B cell (primary cell): ENCODE data around the gene RCBTB2. TPM values are rescaled to one million over a fixed set of nuclear protein-coding genes. Genes with fewer than 3 reads are reported as not detected.

Source experiments
- ATAC-seq: fragments of 200-7000 bp; cut with Tn5 transposase; one replicate; pipeline ENCODE4 v1.10.0; 2021; ENCODE audit warnings: low read depth, mild to moderate bottlenecking, moderate number of reproducible peaks, moderate library complexity
- CTCF ChIA-PET: fragments of 350-600 bp; sonication (Branson Sonifier 250); formaldehyde crosslinking; loops from one replicate; lab custom pipeline; 2021; ENCODE audit warnings: antibody characterized with exemption, inconsistent platforms; lab: Charles Lee
- POLR2A ChIA-PET: fragments of 350-600 bp; sonication (Branson Sonifier 250); formaldehyde crosslinking; loops from one replicate; lab custom pipeline; 2021; ENCODE audit warnings: antibody characterized with exemption; lab: Charles Lee
- DNase-seq: peaks from one replicate; pipeline ENCODE4 v3.0.0; 2013
- H2AFZ ChIP-seq: 2 replicates; pipeline ENCODE4 v1.6.1; 2012; ENCODE audit warnings: mild to moderate bottlenecking, low read depth, low read length; ENCODE audit not compliant: insufficient read depth, poor library complexity, severe bottlenecking
- H3K27ac ChIP-seq, 2 donors: 1 replicate in 1 of 2; 2 replicates in 1 of 2; pipeline ENCODE4 v1.5.1; 2012 to 2013; ENCODE audit warnings: low read length in 2 of 2, mild to moderate bottlenecking in 2 of 2, moderate library complexity in 1 of 2
- H3K27me3 ChIP-seq, 4 experiments: fragments of 200-600 bp in 1 of 4; sonication (generic) in 1 of 4; replicated peaks in 1 of 4; 1 replicate in 2 of 4; 2 replicates in 2 of 4; pipeline versions ENCODE4 v1.6.1 to v1.7.0; 2013 to 2016; ENCODE audit warnings: low read length in 3 of 4, mild to moderate bottlenecking in 2 of 4, mixed read lengths in 1 of 4, moderate library complexity in 1 of 4; ENCODE audit not compliant: insufficient read depth in 4 of 4, control insufficient read depth in 3 of 4; ENCODE audit errors: control extremely low read depth in 1 of 4
- H3K36me3 ChIP-seq, 2 experiments: replicated peaks in 1 of 2; 1 replicate in 1 of 2; 2 replicates in 1 of 2; pipeline versions ENCODE4 v1.6.1 to v1.7.1; 2013; ENCODE audit warnings: low read length in 1 of 2; ENCODE audit not compliant: insufficient read depth in 2 of 2, control insufficient read depth in 1 of 2; ENCODE audit errors: control extremely low read depth in 1 of 2, extremely low read depth in 1 of 2
- H3K4me1 ChIP-seq, 2 donors: fragments of 200-600 bp in 1 of 2; sonication (generic) in 1 of 2; 1 replicate in 1 of 2; 2 replicates in 1 of 2; pipeline versions ENCODE4 v1.5.1 to v1.6.1; 2013 to 2017; ENCODE audit warnings: low read length in 2 of 2; ENCODE audit not compliant: control insufficient read depth in 2 of 2, insufficient read depth in 2 of 2
- H3K4me2 ChIP-seq: replicated peaks from 2 replicates; pipeline ENCODE3; 2012; ENCODE audit warnings: mild to moderate bottlenecking, low read depth, low read length; ENCODE audit not compliant: poor library complexity, severe bottlenecking
- H3K4me3 ChIP-seq, 5 experiments: fragments of 200-600 bp in 1 of 5; sonication (generic) in 1 of 5; 1 replicate in 3 of 5; 2 replicates in 2 of 5; pipeline versions ENCODE4 v1.5.1 to v1.7.0; 2011 to 2016; ENCODE audit warnings: low read length in 4 of 5, mild to moderate bottlenecking in 4 of 5, low read depth in 2 of 5, control low read depth in 1 of 5, moderate library complexity in 1 of 5; ENCODE audit not compliant: insufficient read depth in 1 of 5; ENCODE audit errors: control extremely low read depth in 1 of 5, extremely low read depth in 1 of 5
- H3K79me2 ChIP-seq: fragments of 200-600 bp; sonication (generic); one replicate; pipeline ENCODE4 v1.6.0; 2016; ENCODE audit warnings: low read length; ENCODE audit not compliant: control insufficient read depth, insufficient read depth
- H3K9ac ChIP-seq: fragments of 200-600 bp; sonication (generic); 2 replicates; pipeline ENCODE4 v1.6.1; 2017; ENCODE audit warnings: mild to moderate bottlenecking, low read length, moderate library complexity
- H3K9me3 ChIP-seq, 3 donors: one replicate each; pipeline versions ENCODE4 v1.6.1 to v1.7.1; 2013; ENCODE audit warnings: low read length in 2 of 3; ENCODE audit not compliant: control insufficient read depth in 2 of 3, insufficient read depth in 1 of 3; ENCODE audit errors: control extremely low read depth in 1 of 3
- H4K20me1 ChIP-seq: 2 replicates; pipeline ENCODE4 v1.6.0; 2012; ENCODE audit warnings: mild to moderate bottlenecking, low read length; ENCODE audit not compliant: insufficient read depth, control insufficient read depth, poor library complexity, severe bottlenecking
- H3K27ac Mint-ChIP-seq: one replicate; pipeline ENCODE4 v1.8.0; 2021; ENCODE audit warnings: mixed read lengths
- H3K27me3 Mint-ChIP-seq: one replicate; pipeline ENCODE4 v1.8.0; 2021; ENCODE audit warnings: mixed read lengths
- H3K4me1 Mint-ChIP-seq: one replicate; pipeline ENCODE4 v1.8.0; 2021; ENCODE audit warnings: mixed read lengths
- H3K4me3 Mint-ChIP-seq: one replicate; pipeline ENCODE4 v1.8.0; 2021; ENCODE audit warnings: mixed read lengths
- H3K9me3 Mint-ChIP-seq: one replicate; pipeline ENCODE4 v1.8.0; 2022; ENCODE audit warnings: mixed read lengths; ENCODE audit not compliant: insufficient read depth
- CTCF ChIP-seq: fragments of 200-600 bp; IDR thresholded peaks from one replicate; pipeline ENCODE4 v1.8.0; 2022; ENCODE audit warnings: antibody characterized with exemption, mild to moderate bottlenecking
- EZH2 ChIP-seq: IDR thresholded peaks from 2 replicates; pipeline ENCODE4 v1.6.1; 2012; ENCODE audit warnings: borderline replicate concordance, low read depth, mild to moderate bottlenecking, moderate library complexity, low read length; ENCODE audit not compliant: insufficient read depth, poor library complexity, severe bottlenecking
- WGBS: methylation state at CpG from one replicate; pipeline ENCODE4 v1.1.5; 2013; ENCODE audit warnings: missing lambda C conversion rate; ENCODE audit not compliant: insufficient coverage; 5-methylcytosine and 5-hydroxymethylcytosine counted together
- intact Hi-C: fragments of 100-400 bp; cut with micrococcal nuclease; formaldehyde crosslinking; loops from one replicate; pipeline ENCODE4 v1.10.0; 2022
- polyA plus RNA-seq: library from polyadenylated mRNA; depleted of rRNA; stranded (reverse); fragments of >200 nt; gene quantifications from 2 replicates; pipeline ENCODE4 v1.2.3, GENCODE V29; 2012
- total RNA-seq, 2 donors: library from RNA; stranded (reverse); fragments of 120-200 nt in 1 of 2; gene quantifications; 1 replicate in 1 of 2; 2 replicates in 1 of 2; pipeline versions ENCODE4 v1.2.3 to v1.2.4, GENCODE V29; 2013 to 2022

RCBTB2 gene
- total and polyA plus RNA-seq, 2 donors (not counting 1 experiment from before 2014, with no cell fraction given): 1.4 to 2.7 TPM

DNA sequence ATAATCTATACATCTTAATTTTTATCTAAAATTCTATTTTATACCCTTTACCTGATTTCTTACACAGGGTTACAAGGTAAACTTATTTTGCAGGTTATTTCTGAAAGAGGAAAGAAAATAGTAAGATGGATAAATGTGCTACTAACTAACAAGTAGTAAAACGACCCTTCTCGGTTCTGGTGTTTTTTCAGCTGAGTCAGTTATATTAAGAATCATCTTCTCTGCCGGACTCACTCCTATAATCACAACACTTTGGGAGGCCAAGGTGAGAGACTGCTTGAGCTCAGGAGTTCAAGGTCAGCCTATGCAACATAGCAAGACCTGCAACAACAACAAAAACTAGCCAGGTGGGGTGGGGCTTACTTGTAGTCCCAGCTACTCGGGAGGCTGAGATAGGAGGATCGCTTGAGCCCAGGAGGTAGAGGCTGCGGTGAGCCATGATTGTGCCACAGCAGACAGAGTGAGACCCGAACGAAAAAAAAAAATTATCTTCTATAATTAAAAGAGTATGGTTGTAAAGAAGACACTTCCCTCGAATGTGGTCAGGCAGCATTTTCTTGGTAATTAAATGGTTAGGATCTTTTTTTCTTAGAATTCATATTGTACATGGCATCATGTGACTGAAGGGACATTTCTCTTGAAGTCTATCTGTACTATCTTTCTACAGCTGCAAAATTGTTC is 27.9 kb upstream of the RCBTB2 start:
- no peak for ATAC-seq
- CTCF ChIA-PET: interaction anchor here (1.1 to 2.6 kb wide), 3 partner anchors 19 to 227 kb away, joined by 4 to 15 read pairs (median 7); no protein-coding TSS in a partner anchor
- H3K27me3 Mint-ChIP-seq: peaks cover 71% of the 10 kb centered on the region
- H4K20me1 ChIP-seq: peaks cover 16% of the 10 kb centered on the region
- H3K79me2 ChIP-seq: no peaks in the 10 kb centered on the region
- H3K4me3 ChIP-seq: no peak overlapping the region
- POLR2A ChIA-PET: interaction anchor here (0.6 kb wide), 1 partner anchor 68 kb away, joined by 4 read pairs; no protein-coding TSS in a partner anchor
- no peak overlapping the region for H3K27ac ChIP-seq
- H3K9me3 ChIP-seq: peaks cover 17 to 28% (median 19%) of the 10 kb centered on the region in 3 donors
- H3K27ac Mint-ChIP-seq: no peak overlapping the region
- no peak for DNase-seq
- H3K4me1 ChIP-seq: peaks cover 18 to 42% of the 10 kb centered on the region in 2 donors
- H3K4me1 Mint-ChIP-seq: peaks cover 18% of the 10 kb centered on the region
- H3K9ac ChIP-seq: no peak overlapping the region
- H3K36me3 ChIP-seq: no peaks in the 10 kb centered on the region
- peaks cover 12% of the 10 kb centered on the region for H3K9me3 Mint-ChIP-seq
- H2AFZ ChIP-seq: no peak overlapping the region
- no CpG with 5 or more reads among the region's 9 CpGs for WGBS
- intact Hi-C loops: loop anchor here (2.0 kb wide), 1 partner anchor 14 kb away; no protein-coding TSS in a partner anchor
- no peak overlapping the region for H3K4me2 ChIP-seq
- H3K4me3 Mint-ChIP-seq: no peak overlapping the region
- TF ChIP-seq CTCF (no peak), EZH2 (no peak)
- H3K27me3 ChIP-seq: peaks cover 2 to 79% (median 62%) of the 10 kb centered on the region in 4 experiments
